ENCODE measurements around the gene ZNF385C.

- no peak for TF ChIP-seq CTCF (IDR thresholded peaks at IDR 0.05; ENCODE audit: borderline replicate concordance, extremely low read depth, low read length, poor library complexity, severe bottlenecking)
- no peak for TF ChIP-seq EZH2 (IDR thresholded peaks at IDR 0.05; ENCODE audit: borderline replicate concordance, low read depth, low read length, severe bottlenecking)
These were observed 36.9 kb upstream of the ZNF385C start for GRCh38 chr17:42135151-42135550.
